GM12801 (cell line): Measurements from ENCODE around the gene PRR19.

Experiments used
- TF ChIP-seq, protein P1 (sequence below): IDR thresholded peaks from one replicate; pipeline ENCODE4 v1.5.1; 2011; ENCODE audit warnings: control low read depth; ENCODE audit not compliant: insufficient read length; ENCODE audit errors: extremely low read depth

Gene PRR19

DNA sequence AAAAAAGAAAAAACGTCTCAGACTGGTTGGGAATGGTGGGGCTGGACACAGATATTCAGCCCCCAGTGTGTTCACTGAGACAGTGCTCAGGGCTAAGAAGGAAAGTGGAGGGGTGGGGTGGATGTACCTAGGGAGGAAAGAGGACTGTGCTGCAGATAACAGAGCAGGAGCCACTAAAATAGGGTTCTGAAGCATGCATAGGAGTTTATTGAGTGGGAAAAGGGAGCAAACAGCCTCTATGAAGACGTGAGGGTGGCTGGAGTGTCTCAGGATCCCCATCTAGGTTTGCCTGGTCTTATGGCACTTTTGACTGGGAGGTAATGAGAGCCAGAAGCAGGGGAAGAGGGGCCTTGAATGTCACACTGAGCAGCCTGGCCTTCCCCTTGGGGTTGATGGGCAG, 26.9 kb downstream of the PRR19 start:
- TF ChIP-seq, protein P1, sequence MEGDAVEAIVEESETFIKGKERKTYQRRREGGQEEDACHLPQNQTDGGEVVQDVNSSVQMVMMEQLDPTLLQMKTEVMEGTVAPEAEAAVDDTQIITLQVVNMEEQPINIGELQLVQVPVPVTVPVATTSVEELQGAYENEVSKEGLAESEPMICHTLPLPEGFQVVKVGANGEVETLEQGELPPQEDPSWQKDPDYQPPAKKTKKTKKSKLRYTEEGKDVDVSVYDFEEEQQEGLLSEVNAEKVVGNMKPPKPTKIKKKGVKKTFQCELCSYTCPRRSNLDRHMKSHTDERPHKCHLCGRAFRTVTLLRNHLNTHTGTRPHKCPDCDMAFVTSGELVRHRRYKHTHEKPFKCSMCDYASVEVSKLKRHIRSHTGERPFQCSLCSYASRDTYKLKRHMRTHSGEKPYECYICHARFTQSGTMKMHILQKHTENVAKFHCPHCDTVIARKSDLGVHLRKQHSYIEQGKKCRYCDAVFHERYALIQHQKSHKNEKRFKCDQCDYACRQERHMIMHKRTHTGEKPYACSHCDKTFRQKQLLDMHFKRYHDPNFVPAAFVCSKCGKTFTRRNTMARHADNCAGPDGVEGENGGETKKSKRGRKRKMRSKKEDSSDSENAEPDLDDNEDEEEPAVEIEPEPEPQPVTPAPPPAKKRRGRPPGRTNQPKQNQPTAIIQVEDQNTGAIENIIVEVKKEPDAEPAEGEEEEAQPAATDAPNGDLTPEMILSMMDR: no peak

DNA sequence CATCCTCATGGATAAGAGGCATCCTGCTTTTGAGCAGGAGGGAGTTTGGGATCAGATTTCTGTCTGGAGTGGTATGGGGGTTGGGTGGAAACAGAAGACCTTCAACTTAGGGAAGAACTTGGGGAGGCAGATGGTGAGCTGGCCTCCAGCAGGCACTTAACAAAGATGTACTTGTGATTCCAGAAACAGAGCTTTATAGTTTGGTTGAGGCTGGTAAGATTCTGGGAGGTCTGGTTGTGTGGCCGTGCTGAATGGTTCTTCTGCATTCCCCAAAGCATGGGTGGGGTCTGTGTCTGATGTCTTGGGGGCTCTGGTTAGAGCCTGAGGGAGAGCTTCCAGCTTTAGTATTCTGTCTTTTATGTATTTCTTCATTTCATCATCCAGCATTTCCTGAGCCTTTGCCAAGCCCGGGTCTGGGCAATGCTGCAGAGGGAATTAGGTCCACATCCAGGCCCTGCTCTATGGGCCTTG, 28.3 kb downstream of the PRR19 start:
- TF ChIP-seq, protein P1: no peak

DNA sequence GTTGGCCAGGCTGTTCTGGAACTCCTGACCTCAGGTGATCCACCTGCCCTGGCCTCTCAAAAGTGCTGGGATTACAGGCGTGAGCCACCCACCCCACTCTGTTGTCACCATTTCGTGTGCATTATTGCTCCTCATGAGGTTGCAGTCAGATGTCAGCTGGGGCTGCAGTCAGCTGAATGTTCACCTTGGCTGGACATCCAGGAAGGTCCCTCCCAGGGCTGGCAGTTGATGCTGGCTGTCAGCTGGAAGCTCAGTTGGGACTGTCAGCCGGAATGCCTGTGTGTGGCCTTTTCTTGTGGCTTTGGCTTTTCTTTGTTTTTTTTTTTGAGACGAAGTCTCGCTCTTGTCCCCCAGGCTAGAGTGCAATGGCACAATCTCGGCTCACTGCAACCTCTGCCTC, 30.1 kb downstream of the PRR19 start:
- TF ChIP-seq, protein P1: no peak

DNA sequence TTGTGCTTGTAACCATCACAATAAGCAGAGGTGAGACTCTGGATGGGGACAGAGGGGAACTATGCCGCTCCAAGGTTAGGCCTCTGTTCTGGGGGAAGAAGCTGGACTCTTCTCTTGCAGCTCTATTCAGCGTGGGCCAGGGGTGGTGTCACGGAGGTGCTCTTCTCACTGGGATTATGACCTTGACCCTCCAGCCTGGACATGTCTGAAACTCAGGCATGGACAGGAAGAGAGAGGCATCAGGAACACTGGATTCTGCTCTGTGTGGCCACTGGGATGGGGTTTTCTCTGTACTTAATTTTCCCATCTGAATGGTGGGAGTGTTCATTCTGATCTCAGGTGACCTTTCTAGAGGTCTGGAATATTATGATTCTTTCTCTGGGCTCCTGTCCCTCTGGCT, 31.1 kb downstream of the PRR19 start:
- TF ChIP-seq, protein P1: no peak

DNA sequence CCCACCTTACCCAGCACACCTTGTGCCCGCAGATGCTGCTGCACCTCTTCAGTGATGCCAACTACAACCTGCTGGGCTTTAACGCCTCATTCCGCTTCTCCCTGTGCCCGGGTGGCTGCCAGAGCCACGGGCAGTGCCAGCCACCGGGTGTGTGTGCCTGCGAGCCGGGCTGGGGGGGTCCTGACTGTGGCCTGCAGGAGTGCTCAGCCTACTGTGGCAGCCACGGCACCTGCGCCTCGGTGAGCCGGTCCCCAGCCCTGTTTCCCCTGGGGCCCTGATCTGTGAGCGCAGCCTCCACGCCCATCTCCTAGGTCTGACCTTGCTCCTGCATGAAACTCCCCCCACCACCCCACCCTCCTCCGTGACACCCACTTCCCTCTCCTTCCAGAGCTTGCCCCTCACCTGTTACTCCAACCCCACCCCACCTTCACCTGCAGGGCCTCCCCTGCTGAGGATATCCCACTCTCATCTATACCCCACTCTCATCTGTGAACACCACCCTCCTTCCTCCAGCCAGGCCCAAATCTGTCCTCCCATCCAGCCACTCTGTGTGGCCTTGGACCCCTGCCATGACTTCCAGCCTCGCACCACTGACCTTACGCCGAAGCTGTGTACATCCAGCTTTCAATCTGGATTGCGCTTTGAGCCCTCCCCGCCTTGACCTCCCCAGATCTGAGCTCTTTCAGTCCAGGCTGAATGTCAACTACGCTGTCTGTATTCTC, 32.2 kb downstream of the PRR19 start:
- TF ChIP-seq, protein P1: no peak

DNA sequence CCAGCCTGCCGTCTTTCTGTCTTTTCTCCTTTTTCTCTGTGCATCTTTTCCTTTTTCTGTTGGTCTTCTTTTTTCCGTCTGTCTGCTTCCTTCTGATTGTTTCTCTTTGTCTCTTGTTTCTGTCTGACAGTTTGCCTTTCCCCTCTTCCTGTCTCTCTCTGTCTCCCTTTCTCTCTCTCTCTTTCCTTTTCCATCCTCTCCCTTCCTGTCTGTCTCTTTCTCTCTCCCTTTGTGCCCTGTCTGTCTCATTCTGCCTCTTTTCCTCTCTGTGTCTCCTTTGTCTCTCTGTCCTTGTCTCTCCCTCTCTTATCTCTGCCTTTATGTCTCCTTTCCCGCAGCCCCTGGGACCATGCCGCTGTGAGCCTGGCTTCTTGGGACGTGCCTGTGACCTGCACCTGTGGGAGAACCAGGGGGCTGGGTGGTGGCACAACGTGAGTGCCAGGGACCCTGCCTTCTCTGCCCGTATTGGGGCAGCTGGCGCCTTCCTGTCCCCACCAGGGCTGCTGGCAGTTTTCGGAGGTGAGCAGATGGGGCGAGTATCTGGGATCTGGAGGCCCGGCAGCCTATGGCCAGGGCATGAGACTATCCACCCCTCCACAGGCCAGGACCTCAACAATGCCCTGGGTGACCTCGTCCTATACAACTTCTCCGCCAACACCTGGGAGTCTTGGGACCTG, 32.9 kb downstream of the PRR19 start:
- TF ChIP-seq, protein P1: no peak

DNA sequence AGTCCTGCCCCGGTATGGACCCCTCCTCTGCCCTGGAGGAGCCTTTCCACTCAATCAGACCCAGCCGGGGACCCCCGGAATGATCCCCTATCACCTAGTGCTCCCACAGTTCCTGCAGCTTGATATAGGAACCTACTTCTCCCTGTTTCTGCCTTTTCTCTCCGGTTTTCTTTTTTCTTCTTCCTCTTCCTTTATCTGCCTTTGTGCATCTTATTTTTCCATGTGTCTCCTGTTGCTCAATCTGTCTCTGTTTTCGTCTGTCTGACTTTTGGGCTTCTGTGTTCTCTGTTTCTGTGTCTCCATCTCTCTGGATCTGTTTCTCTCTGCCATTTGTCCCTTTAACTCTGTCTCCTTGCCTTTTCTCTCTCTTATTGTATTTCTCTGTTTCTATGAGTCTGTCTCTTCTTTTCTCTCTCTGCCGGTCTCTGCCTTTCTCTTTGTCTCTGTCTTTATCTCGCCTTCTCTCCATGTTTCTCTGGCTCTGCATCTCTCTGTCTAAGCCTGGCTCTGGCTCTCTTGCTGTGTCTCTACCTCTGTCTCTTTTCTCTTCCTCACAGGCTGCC, 33.5 kb downstream of the PRR19 start:
- TF ChIP-seq, protein P1: no peak
